HepG2 (cell line): ENCODE measurements around the gene UBL7. TPM values are rescaled to one million over a fixed set of nuclear protein-coding genes. Genes with fewer than 3 reads are reported as not detected.

Experiments used
- ARNT ChIP-seq: fragments of 450-650 bp; IDR thresholded peaks from 2 replicates; pipeline ENCODE4 v1.6.1; 2017
- ARNTL ChIP-seq: sonication (generic); formaldehyde crosslinking; IDR thresholded peaks from 2 replicates; pipeline ENCODE4 v1.4.0; 2020; ENCODE audit warnings: mild to moderate bottlenecking, missing genetic modification reagents
- FIP1L1 ChIP-seq: fragments of 200-400 bp; formaldehyde crosslinking; IDR thresholded peaks from 2 replicates; pipeline ENCODE4 v1.6.1; 2018; ENCODE audit warnings: low read depth, mild to moderate bottlenecking, low read length, moderate library complexity, borderline replicate concordance; ENCODE audit not compliant: insufficient read depth
- FOXP1 ChIP-seq, 2 experiments: fragments of 450-650 bp in 1 of 2; IDR thresholded peaks; 2 replicates each; pipeline ENCODE4 v1.6.1; 2017 to 2018; ENCODE audit warnings: antibody characterized with exemption in 1 of 2
- GLI4 ChIP-seq: sonication (generic); formaldehyde crosslinking; IDR thresholded peaks from 2 replicates; pipeline ENCODE4 v1.5.1; 2020; ENCODE audit warnings: missing genetic modification reagents, mild to moderate bottlenecking, moderate library complexity, borderline replicate concordance
- GTF2F1 ChIP-seq: fragments of 150-350 bp; IDR thresholded peaks from 2 replicates; pipeline ENCODE4 v1.6.1; 2014; ENCODE audit warnings: low read length
- KDM3A ChIP-seq: IDR thresholded peaks from 2 replicates; pipeline ENCODE4 v1.6.1; 2018; ENCODE audit warnings: low read depth, missing compliant biosample characterization
- MAF1 ChIP-seq: sonication (generic); formaldehyde crosslinking; IDR thresholded peaks from 2 replicates; pipeline ENCODE4 v1.5.0; 2020; ENCODE audit warnings: missing genetic modification reagents, borderline replicate concordance
- MIER2 ChIP-seq: IDR thresholded peaks from 2 replicates; pipeline ENCODE4 v1.6.1; 2016; ENCODE audit warnings: missing biosample characterization, missing genetic modification reagents
- NFIB ChIP-seq: sonication (generic); formaldehyde crosslinking; IDR thresholded peaks from 2 replicates; pipeline ENCODE4 v1.9.0; 2021; ENCODE audit warnings: missing genetic modification reagents, mild to moderate bottlenecking, borderline replicate concordance
- NFIC ChIP-seq: IDR thresholded peaks from 2 replicates; pipeline ENCODE4 v1.6.1; 2012; ENCODE audit warnings: mild to moderate bottlenecking, low read length, inconsistent platforms
- NR2F6 ChIP-seq, 2 experiments: IDR thresholded peaks; 2 replicates each; pipeline ENCODE4 v1.6.1; 2016; ENCODE audit warnings: antibody characterized with exemption in 1 of 2, mild to moderate bottlenecking in 1 of 2
- RBM22 ChIP-seq: fragments of 200-400 bp; formaldehyde crosslinking; optimal IDR thresholded peaks from 2 replicates; pipeline ENCODE3; 2017; ENCODE audit warnings: mild to moderate bottlenecking, low read length, moderate library complexity
- REXO4 ChIP-seq: sonication (generic); formaldehyde crosslinking; IDR thresholded peaks from 2 replicates; pipeline ENCODE4 v1.8.0; 2022; ENCODE audit warnings: missing genetic modification reagents, mild to moderate bottlenecking, borderline replicate concordance
- SAP130 ChIP-seq: IDR thresholded peaks from 2 replicates; pipeline ENCODE4 v1.6.1; 2016; ENCODE audit warnings: low read depth
- SNAI1 ChIP-seq: sonication (generic); formaldehyde crosslinking; IDR thresholded peaks from 2 replicates; pipeline ENCODE4 v1.5.0; 2020; ENCODE audit warnings: mild to moderate bottlenecking, missing genetic modification reagents, borderline replicate concordance
- SP1 ChIP-seq, 2 experiments: fragments of 450-650 bp in 1 of 2; sonication (generic) in 1 of 2; formaldehyde crosslinking in 1 of 2; IDR thresholded peaks; 2 replicates each; pipeline versions ENCODE4 v1.4.0 to v1.6.1; 2016 to 2020; ENCODE audit warnings: missing genetic modification reagents in 1 of 2
- TAF15 ChIP-seq: fragments of 200-400 bp; formaldehyde crosslinking; IDR thresholded peaks from one replicate; pipeline ENCODE4 v1.6.1; 2018; ENCODE audit warnings: mild to moderate bottlenecking, low read depth, low read length; ENCODE audit not compliant: poor library complexity, severe bottlenecking
- ZFP37 ChIP-seq: sonication (generic); formaldehyde crosslinking; IDR thresholded peaks from 2 replicates; pipeline ENCODE4 v1.4.0; 2020; ENCODE audit warnings: missing genetic modification reagents, borderline replicate concordance
- ZKSCAN5 ChIP-seq: sonication (generic); formaldehyde crosslinking; IDR thresholded peaks from 2 replicates; pipeline ENCODE4 v1.5.1; 2020; ENCODE audit warnings: mild to moderate bottlenecking, missing genetic modification reagents
- ZMYM3 ChIP-seq: sonication (generic); formaldehyde crosslinking; IDR thresholded peaks from 2 replicates; pipeline ENCODE4 v1.5.1; 2020; ENCODE audit warnings: mild to moderate bottlenecking, missing genetic modification reagents
- ZNF251 ChIP-seq: sonication (generic); formaldehyde crosslinking; IDR thresholded peaks from 2 replicates; pipeline ENCODE4 v1.9.0; 2021; ENCODE audit warnings: mild to moderate bottlenecking, missing genetic modification reagents
- ZNF431 ChIP-seq: sonication (generic); formaldehyde crosslinking; IDR thresholded peaks from 2 replicates; pipeline ENCODE4 v1.9.0; 2022; ENCODE audit warnings: missing genetic modification reagents, low read depth, mild to moderate bottlenecking, borderline replicate concordance
- ZNF564 ChIP-seq: sonication (generic); formaldehyde crosslinking; IDR thresholded peaks from 2 replicates; pipeline ENCODE4 v1.8.1; 2023; ENCODE audit warnings: mild to moderate bottlenecking, missing genetic modification reagents
- ZSCAN22 ChIP-seq: sonication (generic); formaldehyde crosslinking; IDR thresholded peaks from 2 replicates; pipeline ENCODE4 v1.4.0; 2020; ENCODE audit warnings: mild to moderate bottlenecking, missing genetic modification reagents
- polyA plus RNA-seq, 8 experiments: library from polyadenylated mRNA; depleted of rRNA in 3 of 8; stranded (reverse) in 7 of 8; unstranded in 1 of 8; fragments of >200 nt; fragmentation: Illumina TruSeq in 4 of 8; extraction: Trizol in 4 of 8; gene quantifications; 2 replicates each; pipeline versions ENCODE4 v1.2.1 to v1.2.3, GENCODE V29; 2011 to 2016; ENCODE audit warnings: low read depth in 4 of 8, missing spikeins in 1 of 8, mixed read lengths in 1 of 8; ENCODE audit not compliant: insufficient read depth in 1 of 8
- total RNA-seq, 5 experiments: library from RNA; depleted of rRNA; stranded (reverse); fragments of >200 nt; fragmentation: Illumina TruSeq; extraction: Trizol; gene quantifications; 2 replicates each; pipeline ENCODE4 v1.2.3, GENCODE V29; 2016; ENCODE audit warnings: low read depth in 1 of 5
- TF ChIP-seq, protein P1 (sequence below): sonication (generic); formaldehyde crosslinking; conservative IDR thresholded peaks from 2 replicates; pipeline ENCODE4 v1.4.0; 2020; ENCODE audit warnings: mild to moderate bottlenecking, missing genetic modification reagents, moderate library complexity

The UBL7 gene
- total and polyA plus RNA-seq, 2 of the 13 experiments (the other 11 are each of a cell fraction or from before 2014, with no cell fraction given): 55.0 to 63.5 TPM

- TF ChIP-seq ZKSCAN5 (CRISPR knock-in tag) (no peak), ZNF431 (CRISPR knock-in tag) (no peak; the same call in 1 of the 2 replicates), RBM22 (no peak), FIP1L1 (no peak), ZNF564 (CRISPR knock-in tag) (no peak), ZFP37 (CRISPR knock-in tag) (peak; percentile 84; the same call in 1 of the 2 replicates), GTF2F1 (no peak), ARNTL (CRISPR knock-in tag) (peak; percentile 46; the same call in 1 of the 2 replicates), ZNF251 (no peak), ARNT (no peak), SAP130 (peak; percentile 98), KDM3A (CRISPR knock-in tag) (peak; percentile 81; the same call in 1 of the 2 replicates), SNAI1 (CRISPR knock-in tag) (peak; percentile 59; the same call in 1 of the 2 replicates), MIER2 (CRISPR knock-in tag) (peak; percentile 38; the same call in 1 of the 2 replicates), SP1 (IDR thresholded peaks at IDR 0.05) (no peak), SP1 (CRISPR knock-in tag; IDR thresholded peaks at IDR 0.05) (peak; percentile 74), NFIB (CRISPR knock-in tag) (no peak), MAF1 (CRISPR knock-in tag) (no peak), NFIC (peak; percentile 45), TAF15 (peak; percentile 25), ZMYM3 (CRISPR knock-in tag) (peak; percentile 33; the same call in 1 of the 2 replicates), GLI4 (CRISPR knock-in tag) (no peak), ZSCAN22 (CRISPR knock-in tag) (no peak), FOXP1 (IDR thresholded peaks at IDR 0.05) (peak; percentile 61; the same call in 1 of the 2 replicates), FOXP1 (CRISPR knock-in tag; IDR thresholded peaks at IDR 0.05) (peak; percentile 67), NR2F6 (IDR thresholded peaks at IDR 0.05) (no peak; the same call in 1 of the 2 replicates), NR2F6 (CRISPR knock-in tag; IDR thresholded peaks at IDR 0.05) (peak; percentile 62; the same call in 1 of the 2 replicates), REXO4 (CRISPR knock-in tag) (no peak)
- TF ChIP-seq, protein P1, sequence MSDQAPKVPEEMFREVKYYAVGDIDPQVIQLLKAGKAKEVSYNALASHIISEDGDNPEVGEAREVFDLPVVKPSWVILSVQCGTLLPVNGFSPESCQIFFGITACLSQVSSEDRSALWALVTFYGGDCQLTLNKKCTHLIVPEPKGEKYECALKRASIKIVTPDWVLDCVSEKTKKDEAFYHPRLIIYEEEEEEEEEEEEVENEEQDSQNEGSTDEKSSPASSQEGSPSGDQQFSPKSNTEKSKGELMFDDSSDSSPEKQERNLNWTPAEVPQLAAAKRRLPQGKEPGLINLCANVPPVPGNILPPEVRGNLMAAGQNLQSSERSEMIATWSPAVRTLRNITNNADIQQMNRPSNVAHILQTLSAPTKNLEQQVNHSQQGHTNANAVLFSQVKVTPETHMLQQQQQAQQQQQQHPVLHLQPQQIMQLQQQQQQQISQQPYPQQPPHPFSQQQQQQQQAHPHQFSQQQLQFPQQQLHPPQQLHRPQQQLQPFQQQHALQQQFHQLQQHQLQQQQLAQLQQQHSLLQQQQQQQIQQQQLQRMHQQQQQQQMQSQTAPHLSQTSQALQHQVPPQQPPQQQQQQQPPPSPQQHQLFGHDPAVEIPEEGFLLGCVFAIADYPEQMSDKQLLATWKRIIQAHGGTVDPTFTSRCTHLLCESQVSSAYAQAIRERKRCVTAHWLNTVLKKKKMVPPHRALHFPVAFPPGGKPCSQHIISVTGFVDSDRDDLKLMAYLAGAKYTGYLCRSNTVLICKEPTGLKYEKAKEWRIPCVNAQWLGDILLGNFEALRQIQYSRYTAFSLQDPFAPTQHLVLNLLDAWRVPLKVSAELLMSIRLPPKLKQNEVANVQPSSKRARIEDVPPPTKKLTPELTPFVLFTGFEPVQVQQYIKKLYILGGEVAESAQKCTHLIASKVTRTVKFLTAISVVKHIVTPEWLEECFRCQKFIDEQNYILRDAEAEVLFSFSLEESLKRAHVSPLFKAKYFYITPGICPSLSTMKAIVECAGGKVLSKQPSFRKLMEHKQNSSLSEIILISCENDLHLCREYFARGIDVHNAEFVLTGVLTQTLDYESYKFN (CRISPR knock-in tag): peak; percentile 72
Measured at GRCh38 chr15:74460871-74461846, at the start of gene UBL7 (continued).
